GM23338 (cell line): ENCODE results near the gene PARVB. TPM values are rescaled to one million over a fixed set of nuclear protein-coding genes. Genes with fewer than 3 reads are reported as not detected.

ENCODE experiments used
- ATAC-seq: fragments of 200-7000 bp; cut with Tn5 transposase; 3 replicates; pipeline ENCODE4 v1.9.1; 2020
- DNase-seq: peaks from one replicate; pipeline ENCODE4 v3.0.0-alpha.2; 2015; ENCODE audit warnings: low spot score
- H2AFZ ChIP-seq: fragments of 200-600 bp; sonication (generic); 2 replicates; pipeline ENCODE4 v1.8.0; 2016; ENCODE audit warnings: antibody characterized with exemption, mild to moderate bottlenecking, moderate library complexity
- H3F3A ChIP-seq: fragments of 200-600 bp; sonication (generic); replicated peaks from 2 replicates; pipeline ENCODE4 v1.8.0; 2017; ENCODE audit warnings: antibody characterized with exemption, mixed run types, low read depth
- H3K27ac ChIP-seq: fragments of 200-600 bp; sonication (generic); 2 replicates; pipeline ENCODE4 v1.6.1; 2016; ENCODE audit warnings: low read depth
- H3K27me3 ChIP-seq: fragments of 200-600 bp; sonication (generic); 2 replicates; pipeline ENCODE4 v1.8.0; 2016; ENCODE audit warnings: mild to moderate bottlenecking, mixed run types, moderate library complexity; ENCODE audit not compliant: insufficient read depth
- H3K36me3 ChIP-seq: fragments of 200-600 bp; sonication (generic); 2 replicates; pipeline ENCODE4 v1.8.0; 2016; ENCODE audit warnings: mild to moderate bottlenecking; ENCODE audit not compliant: insufficient read depth
- H3K4me1 ChIP-seq: fragments of 200-600 bp; sonication (generic); 2 replicates; pipeline ENCODE4 v1.8.0; 2016; ENCODE audit warnings: mild to moderate bottlenecking, moderate library complexity; ENCODE audit not compliant: insufficient read depth
- H3K4me2 ChIP-seq: fragments of 200-600 bp; sonication (generic); 2 replicates; pipeline ENCODE4 v1.7.1; 2017; ENCODE audit warnings: mixed run types
- H3K4me3 ChIP-seq: fragments of 200-600 bp; sonication (generic); 2 replicates; pipeline ENCODE4 v1.6.1; 2016; ENCODE audit warnings: mixed run types
- H3K79me2 ChIP-seq: fragments of 200-600 bp; sonication (generic); replicated peaks from 2 replicates; pipeline ENCODE4 v1.8.0; 2017; ENCODE audit warnings: mild to moderate bottlenecking; ENCODE audit not compliant: insufficient read depth
- H3K9me2 ChIP-seq: fragments of 200-600 bp; sonication (generic); 2 replicates; pipeline ENCODE4 v1.8.0; 2017; ENCODE audit not compliant: insufficient read depth
- H4K20me1 ChIP-seq: fragments of 200-600 bp; sonication (generic); replicated peaks from 2 replicates; pipeline ENCODE4 v1.8.0; 2017; ENCODE audit warnings: mild to moderate bottlenecking; ENCODE audit not compliant: insufficient read depth
- H3K27ac Mint-ChIP-seq: 2 replicates; pipeline ENCODE4 v1.8.0; 2020; ENCODE audit warnings: inconsistent platforms, mild to moderate bottlenecking, moderate library complexity, mixed read lengths
- H3K27me3 Mint-ChIP-seq: 3 replicates; pipeline ENCODE4 v1.8.0; 2022; ENCODE audit warnings: low read depth, mild to moderate bottlenecking, moderate library complexity, mixed read lengths, inconsistent platforms; ENCODE audit not compliant: insufficient read depth, poor library complexity
- H3K36me3 Mint-ChIP-seq: 3 replicates; pipeline ENCODE4 v1.8.0; 2021; ENCODE audit warnings: low read depth, mild to moderate bottlenecking, inconsistent platforms, moderate library complexity, mixed read lengths
- H3K4me1 Mint-ChIP-seq: 3 replicates; pipeline ENCODE4 v1.8.0; 2020; ENCODE audit warnings: mild to moderate bottlenecking, inconsistent platforms, mixed read lengths
- H3K4me3 Mint-ChIP-seq: 3 replicates; pipeline ENCODE4 v1.8.0; 2021; ENCODE audit warnings: moderate library complexity, mild to moderate bottlenecking, inconsistent platforms, mixed read lengths
- H3K9me3 Mint-ChIP-seq: 3 replicates; pipeline ENCODE4 v1.8.0; 2020; ENCODE audit warnings: moderate library complexity, mild to moderate bottlenecking, inconsistent platforms, mixed read lengths
- ETS1 ChIP-seq: IDR thresholded peaks from 2 replicates; pipeline ENCODE4 v1.6.1; 2016; ENCODE audit warnings: antibody characterized with exemption
- STAT1 ChIP-seq: IDR thresholded peaks from one replicate; pipeline ENCODE4 v1.6.1; 2016; ENCODE audit warnings: antibody characterized with exemption; ENCODE audit not compliant: unreplicated experiment
- ZNF462 ChIP-seq: fragments of 250-450 bp; sonication (Bioruptor Pico); IDR thresholded peaks from 2 replicates; pipeline ENCODE4 v1.5.0; 2020; ENCODE audit warnings: mild to moderate bottlenecking, moderate library complexity
- polyA plus RNA-seq: library from polyadenylated mRNA; unstranded; fragments of >200 nt; fragmentation: Nextera tagmentation; extraction: Ambion mirVana; gene quantifications from 2 replicates; pipeline ENCODE4 v1.2.1, GENCODE V29; 2016
- total RNA-seq: library from RNA; depleted of rRNA; stranded (reverse); fragments of >200 nt; shearing (Covaris generic); gene quantifications from 2 replicates; pipeline ENCODE4 v1.2.3, GENCODE V29; 2014

Gene PARVB
- total and polyA plus RNA-seq, 2 experiments from 2014 or later: 4.3 to 7.7 TPM

GRCh38 chr22:44068422-44069191 lies 44.5 kb downstream of the PARVB start:
- no peak for DNase-seq
- H4K20me1 ChIP-seq: no peaks in the 10 kb centered on the region; the same call in 1 of the 2 replicates
- H3K36me3 ChIP-seq: no peaks in the 10 kb centered on the region
- Mint-ChIP-seq H3K36me3 (no peaks in the 10 kb centered on the region), H3K4me1 (peaks cover 14% of the 10 kb centered on the region), H3K4me3 (no peak overlapping the region; the same call in 2 of the 3 replicates), H3K27ac (no peak overlapping the region), H3K9me3 (no peaks in the 10 kb centered on the region; the same call in 2 of the 3 replicates), H3K27me3 (peaks cover 3% of the 10 kb centered on the region)
- H3F3A ChIP-seq: no peaks in the 10 kb centered on the region
- H3K4me3 ChIP-seq: no peak overlapping the region
- H3K27me3 ChIP-seq: no peaks in the 10 kb centered on the region
- no peak overlapping the region for H3K27ac ChIP-seq
- no peak for ATAC-seq
- no peak overlapping the region for H2AFZ ChIP-seq
- no peaks in the 10 kb centered on the region for H3K9me2 ChIP-seq
- TF ChIP-seq ZNF462 (CRISPR knock-in tag): no peak
- no peaks in the 10 kb centered on the region for H3K4me1 ChIP-seq
- no peaks in the 10 kb centered on the region for H3K79me2 ChIP-seq
- H3K4me2 ChIP-seq: no peak overlapping the region

GRCh38 chr22:44070029-44070428 lies 45.9 kb downstream of the PARVB start:
- no peak overlapping the region for H3K4me3 ChIP-seq
- ATAC-seq (no peak), DNase-seq (no peak)
- Mint-ChIP-seq H3K4me1 (peaks cover 14% of the 10 kb centered on the region), H3K27me3 (peaks cover 6% of the 10 kb centered on the region), H3K9me3 (no peaks in the 10 kb centered on the region; the same call in 2 of the 3 replicates), H3K4me3 (no peak overlapping the region), H3K36me3 (no peaks in the 10 kb centered on the region), H3K27ac (no peak overlapping the region)
- H4K20me1 ChIP-seq: no peaks in the 10 kb centered on the region; the same call in 1 of the 2 replicates
- H3K9me2 ChIP-seq: no peaks in the 10 kb centered on the region
- H3K27me3 ChIP-seq: no peaks in the 10 kb centered on the region
- no peaks in the 10 kb centered on the region for H3F3A ChIP-seq
- H3K4me2 ChIP-seq: no peak overlapping the region
- no peak overlapping the region for H3K27ac ChIP-seq
- no peak overlapping the region for H2AFZ ChIP-seq
- H3K36me3 ChIP-seq: no peaks in the 10 kb centered on the region
- H3K79me2 ChIP-seq: no peaks in the 10 kb centered on the region
- no peaks in the 10 kb centered on the region for H3K4me1 ChIP-seq
- no peak for TF ChIP-seq STAT1
- TF ChIP-seq ETS1: no peak
- TF ChIP-seq ZNF462 (CRISPR knock-in tag): no peak
